CD4-positive, alpha-beta memory T cell (primary cell): ENCODE results near the gene CST4. TPM values are rescaled to one million over a fixed set of nuclear protein-coding genes. Genes with fewer than 3 reads are reported as not detected.
"Not testable (repeated sequence)": the region's sequence is repeated elsewhere in the genome, so short reads cannot be mapped to it uniquely, and the experiment has no call there.

Source experiments
- CTCF ChIA-PET: fragments of 350-600 bp; sonication (Branson Sonifier 250); formaldehyde crosslinking; loops from one replicate; lab custom pipeline; 2021; ENCODE audit warnings: inconsistent platforms; ENCODE audit not compliant: partially characterized antibody; lab: Charles Lee
- POLR2A ChIA-PET: fragments of 350-600 bp; sonication (Branson Sonifier 250); formaldehyde crosslinking; loops from one replicate; lab custom pipeline; 2021; ENCODE audit not compliant: partially characterized antibody; lab: Charles Lee
- DNase-seq, 5 donors: peaks; one replicate each; pipeline versions ENCODE4 v3.0.0 to v3.0.0-alpha.2; 2020 to 2022; ENCODE audit warnings: mixed read lengths in 1 of 5
- H3K27ac ChIP-seq: one replicate; pipeline ENCODE4 v1.7.0; 2013; ENCODE audit warnings: low read depth, low read length
- H3K27me3 ChIP-seq: 2 replicates; pipeline ENCODE4 v1.7.0; 2013; ENCODE audit warnings: mild to moderate bottlenecking, low read length, moderate library complexity; ENCODE audit not compliant: insufficient read depth
- H3K36me3 ChIP-seq: 2 replicates; pipeline ENCODE4 v1.7.0; 2013; ENCODE audit warnings: mild to moderate bottlenecking, low read length, moderate library complexity; ENCODE audit not compliant: insufficient read depth
- H3K4me1 ChIP-seq: 2 replicates; pipeline ENCODE4 v1.7.0; 2013; ENCODE audit warnings: mild to moderate bottlenecking, low read length, moderate library complexity; ENCODE audit not compliant: insufficient read depth
- H3K4me3 ChIP-seq, 2 donors: one replicate each; pipeline ENCODE4 v1.7.0; 2013; ENCODE audit warnings: low read length in 2 of 2, mild to moderate bottlenecking in 1 of 2
- H3K9me3 ChIP-seq, 2 donors: one replicate each; pipeline ENCODE4 v1.7.0; 2013; ENCODE audit warnings: low read length in 2 of 2, control low read depth in 1 of 2; ENCODE audit not compliant: control insufficient read depth in 1 of 2
- H3K27ac Mint-ChIP-seq, 7 donors: one replicate each; pipeline ENCODE4 v1.8.0; 2020 to 2021; ENCODE audit warnings: mixed read lengths in 7 of 7, mild to moderate bottlenecking in 6 of 7, inconsistent platforms in 3 of 7, moderate library complexity in 3 of 7
- H3K27me3 Mint-ChIP-seq, 2 donors: one replicate each; pipeline ENCODE4 v1.8.0; 2020 to 2021; ENCODE audit warnings: mixed read lengths in 2 of 2
- H3K36me3 Mint-ChIP-seq, 2 donors: one replicate each; pipeline ENCODE4 v1.8.0; 2020 to 2021; ENCODE audit warnings: mixed read lengths in 2 of 2, inconsistent platforms in 1 of 2, mild to moderate bottlenecking in 1 of 2
- H3K4me1 Mint-ChIP-seq, 4 donors: one replicate each; pipeline ENCODE4 v1.8.0; 2020 to 2021; ENCODE audit warnings: mixed read lengths in 4 of 4, mild to moderate bottlenecking in 1 of 4
- H3K4me3 Mint-ChIP-seq, 8 donors: one replicate each; pipeline ENCODE4 v1.8.0; 2020 to 2021; ENCODE audit warnings: mixed read lengths in 8 of 8, mild to moderate bottlenecking in 7 of 8, moderate library complexity in 6 of 8, inconsistent platforms in 3 of 8
- H3K9me3 Mint-ChIP-seq, 8 donors: one replicate each; pipeline ENCODE4 v1.8.0; 2020 to 2021; ENCODE audit warnings: mixed read lengths in 8 of 8, mild to moderate bottlenecking in 5 of 8, inconsistent platforms in 3 of 8, moderate library complexity in 1 of 8
- intact Hi-C: fragments of 100-400 bp; cut with micrococcal nuclease; formaldehyde crosslinking; loops from one replicate; pipeline ENCODE4 v1.15.1; 2023
- polyA plus RNA-seq, 2 donors: library from polyadenylated mRNA; unstranded; fragments of 300-500 nt; fragmentation: Illumina TruSeq; gene quantifications; one replicate each; pipeline ENCODE4 v1.2.3, GENCODE V29; 2021
- total RNA-seq, 2 experiments: library from RNA; stranded (reverse); gene quantifications; one replicate each; pipeline ENCODE4 v1.2.3, GENCODE V29; 2021

Gene CST4
- total and polyA plus RNA-seq, 4 experiments from 2014 or later = not detected

GRCh38 chr20:23722851-23723250 is 34.0 kb upstream of the CST4 start:
- H3K27me3 Mint-ChIP-seq, H3K27ac Mint-ChIP-seq, POLR2A ChIA-PET, H3K4me1 ChIP-seq, H3K9me3 ChIP-seq, H3K9me3 Mint-ChIP-seq, intact Hi-C loops, H3K4me3 Mint-ChIP-seq, H3K27ac ChIP-seq, H3K36me3 Mint-ChIP-seq, DNase-seq, H3K27me3 ChIP-seq, H3K36me3 ChIP-seq, H3K4me1 Mint-ChIP-seq, CTCF ChIA-PET, H3K4me3 ChIP-seq: not testable (repeated sequence)

DNA sequence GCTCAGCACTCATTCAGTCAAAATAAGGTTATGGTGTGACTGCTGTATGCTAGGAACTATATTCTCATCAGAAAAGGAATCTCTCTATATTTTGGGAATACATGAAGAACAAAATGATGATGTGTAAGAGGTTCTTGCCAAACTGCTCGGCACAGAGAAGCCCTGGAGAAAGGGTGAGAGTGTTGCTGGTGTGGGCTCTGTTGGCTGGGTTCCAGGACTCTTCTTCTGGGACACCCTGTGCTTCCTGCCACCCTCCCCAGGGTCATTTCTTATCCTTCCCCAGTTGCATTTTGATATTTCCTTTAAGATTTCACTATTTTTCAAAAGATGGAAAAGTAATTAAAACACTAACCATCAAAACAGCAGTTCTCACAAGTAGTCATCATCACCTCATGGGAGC is 33.1 kb upstream of the CST4 start:
- Histone ChIP-seq H3K27ac (no peak overlapping the region), H3K27me3 (no peaks in the 10 kb centered on the region), H3K36me3 (no peaks in the 10 kb centered on the region), H3K4me3 (no peak overlapping the region), H3K9me3 (no peaks in the 10 kb centered on the region), H3K4me1 (no peaks in the 10 kb centered on the region)
- H3K36me3 Mint-ChIP-seq = no peaks in the 10 kb centered on the region
- intact Hi-C loops = no loop called here
- no peaks in the 10 kb centered on the region for H3K4me1 Mint-ChIP-seq
- H3K4me3 Mint-ChIP-seq = no peak overlapping the region
- peaks cover 0 to 8% (median 1%) of the 10 kb centered on the region in 8 donors for H3K9me3 Mint-ChIP-seq
- H3K27ac Mint-ChIP-seq = no peak overlapping the region
- H3K27me3 Mint-ChIP-seq = peaks cover 0 to 4% of the 10 kb centered on the region in 2 donors
- no peak for DNase-seq
- CTCF ChIA-PET = no interaction called here
- POLR2A ChIA-PET = no interaction called here

DNA sequence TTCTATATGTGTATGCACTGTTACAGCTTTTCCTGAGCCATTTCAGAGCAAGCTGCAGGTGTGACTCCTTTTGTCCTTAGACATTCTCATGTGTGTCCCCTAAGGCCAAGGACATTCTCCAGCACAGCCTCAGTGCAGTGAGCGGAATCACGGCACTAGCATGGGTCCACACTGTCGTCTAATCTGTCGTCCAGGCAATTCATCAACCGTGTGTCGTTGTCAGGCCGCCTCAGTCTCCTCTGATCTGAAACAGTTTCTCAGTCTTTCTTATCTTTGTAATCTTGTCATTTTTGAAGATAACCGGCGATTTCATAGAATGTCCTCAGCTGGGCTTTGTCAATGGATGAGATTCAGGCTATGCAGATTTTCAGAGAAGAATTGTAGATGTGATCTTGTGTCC is 30.5 kb upstream of the CST4 start:
- H3K27me3 ChIP-seq, H3K9me3 ChIP-seq, H3K27ac Mint-ChIP-seq, H3K36me3 ChIP-seq, H3K4me3 ChIP-seq, H3K4me3 Mint-ChIP-seq, intact Hi-C loops, POLR2A ChIA-PET, H3K4me1 Mint-ChIP-seq, DNase-seq, H3K27ac ChIP-seq, H3K4me1 ChIP-seq, H3K36me3 Mint-ChIP-seq, CTCF ChIA-PET, H3K27me3 Mint-ChIP-seq: not testable (repeated sequence)
- H3K9me3 Mint-ChIP-seq = peaks cover 0 to 16% (median 3%) of the 10 kb centered on the region in 8 donors

DNA sequence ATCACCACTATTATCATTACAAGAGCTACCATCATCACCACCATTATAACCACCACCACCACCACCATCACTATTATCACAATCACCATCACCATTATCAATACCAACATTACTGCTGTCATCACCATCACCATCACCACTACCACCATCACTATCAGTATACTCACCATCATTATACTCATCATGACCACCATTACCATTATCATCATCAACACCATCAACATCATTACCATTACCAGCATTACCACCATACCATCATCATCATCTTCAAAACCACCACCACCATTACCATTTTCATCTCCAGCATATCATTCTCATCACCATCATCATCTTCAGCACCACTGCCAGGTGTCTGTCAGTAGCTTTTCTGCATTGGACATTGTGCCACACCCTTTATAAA is 22.9 kb upstream of the CST4 start:
- H3K4me1 ChIP-seq, H3K4me1 Mint-ChIP-seq, H3K4me3 Mint-ChIP-seq, H3K27ac ChIP-seq, H3K27ac Mint-ChIP-seq, H3K9me3 Mint-ChIP-seq, DNase-seq, H3K9me3 ChIP-seq, CTCF ChIA-PET, H3K4me3 ChIP-seq, H3K36me3 ChIP-seq, H3K27me3 ChIP-seq, POLR2A ChIA-PET, H3K36me3 Mint-ChIP-seq, intact Hi-C loops, H3K27me3 Mint-ChIP-seq: not testable (repeated sequence)

GRCh38 chr20:23710771-23711170 is 21.9 kb upstream of the CST4 start:
- Mint-ChIP-seq H3K9me3 (peaks cover 0 to 2% (median 0%) of the 10 kb centered on the region in 8 donors), H3K4me1 (no peaks in the 10 kb centered on the region), H3K4me3 (no peak overlapping the region), H3K27ac (no peak overlapping the region), H3K27me3 (peaks cover 1 to 2% of the 10 kb centered on the region in 2 donors), H3K36me3 (no peaks in the 10 kb centered on the region)
- no peaks in the 10 kb centered on the region for H3K27me3 ChIP-seq
- no peak for DNase-seq
- H3K4me1 ChIP-seq = no peaks in the 10 kb centered on the region
- CTCF ChIA-PET = no interaction called here
- H3K9me3 ChIP-seq = no peaks in the 10 kb centered on the region
- intact Hi-C loops = no loop called here
- POLR2A ChIA-PET = no interaction called here
- no peaks in the 10 kb centered on the region for H3K36me3 ChIP-seq
- H3K4me3 ChIP-seq = no peak overlapping the region
- H3K27ac ChIP-seq = no peak overlapping the region

- no peak for DNase-seq
- Histone ChIP-seq H3K36me3 (no peaks in the 10 kb centered on the region), H3K4me3 (no peak overlapping the region), H3K27ac (no peak overlapping the region), H3K27me3 (no peaks in the 10 kb centered on the region), H3K4me1 (no peaks in the 10 kb centered on the region), H3K9me3 (no peaks in the 10 kb centered on the region)
- Mint-ChIP-seq H3K4me1 (no peaks in the 10 kb centered on the region), H3K27ac (no peak overlapping the region), H3K4me3 (no peak overlapping the region), H3K36me3 (no peaks in the 10 kb centered on the region), H3K27me3 (peaks cover 3 to 4% of the 10 kb centered on the region in 2 donors), H3K9me3 (peaks cover 0 to 2% (median 0%) of the 10 kb centered on the region in 8 donors)
- ChIA-PET POLR2A (no interaction called here), CTCF (no interaction called here)
- intact Hi-C loops = no loop called here
Observed at GRCh38 chr20:23705895-23706294, 17.1 kb upstream of the CST4 start.

DNA sequence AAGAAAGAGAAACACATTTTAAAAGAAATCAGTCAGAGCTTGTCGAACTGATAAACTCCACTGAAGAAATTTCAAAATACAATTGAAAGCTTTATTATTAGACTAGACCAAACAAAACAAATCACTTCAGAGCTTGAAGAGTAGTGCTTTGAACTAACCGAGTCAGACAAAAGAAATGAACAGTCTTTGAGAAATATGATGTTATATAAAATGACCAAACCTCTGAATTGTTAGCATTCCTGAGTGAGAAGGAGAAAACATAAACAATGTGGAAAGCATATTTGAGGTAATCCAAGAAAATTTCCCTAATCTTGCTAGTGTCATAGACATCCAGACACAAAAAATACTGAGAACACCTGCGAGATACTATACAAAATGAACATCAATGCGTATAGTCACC is 13.2 kb upstream of the CST4 start:
- no peaks in the 10 kb centered on the region for H3K36me3 ChIP-seq
- peaks cover 0 to 2% (median 0%) of the 10 kb centered on the region in 8 donors for H3K9me3 Mint-ChIP-seq
- no peaks in the 10 kb centered on the region for H3K4me1 Mint-ChIP-seq
- H3K27ac ChIP-seq = no peak overlapping the region
- DNase-seq = no peak
- intact Hi-C loops = no loop called here
- H3K27me3 Mint-ChIP-seq = peaks cover 3 to 5% of the 10 kb centered on the region in 2 donors
- H3K36me3 Mint-ChIP-seq = no peaks in the 10 kb centered on the region
- ChIA-PET CTCF (interaction anchor here (0.8 kb wide), 1 partner anchor 10 kb away, joined by 3 read pairs; no protein-coding TSS in a partner anchor), POLR2A (no interaction called here)
- H3K27me3 ChIP-seq = no peaks in the 10 kb centered on the region
- no peaks in the 10 kb centered on the region for H3K4me1 ChIP-seq
- H3K4me3 ChIP-seq = no peak overlapping the region
- H3K27ac Mint-ChIP-seq = no peak overlapping the region
- no peak overlapping the region for H3K4me3 Mint-ChIP-seq
- no peaks in the 10 kb centered on the region for H3K9me3 ChIP-seq

DNA sequence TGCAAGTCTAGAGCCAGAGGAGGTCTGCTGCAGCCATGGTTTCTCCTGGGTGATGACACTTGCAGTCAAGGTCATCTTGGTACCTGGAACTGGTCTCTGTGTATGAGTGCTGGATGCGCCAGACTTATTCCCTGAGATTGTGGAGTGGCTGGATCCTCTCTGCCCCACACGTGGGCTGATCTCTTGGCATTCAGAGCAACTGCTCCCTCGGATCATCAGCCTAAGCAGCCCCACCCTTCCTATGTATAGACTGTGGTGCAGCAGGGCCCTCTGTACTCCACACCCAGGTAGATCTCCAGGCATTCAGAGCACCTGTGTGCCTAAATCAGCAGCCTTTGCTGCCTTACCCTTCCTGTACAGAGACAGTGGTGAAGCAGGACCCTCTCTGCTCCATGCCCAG is 12.1 kb upstream of the CST4 start:
- Histone ChIP-seq H3K36me3 (no peaks in the 10 kb centered on the region), H3K4me1 (no peaks in the 10 kb centered on the region), H3K9me3 (no peaks in the 10 kb centered on the region), H3K27ac (no peak overlapping the region), H3K4me3 (no peak overlapping the region), H3K27me3 (no peaks in the 10 kb centered on the region)
- ChIA-PET CTCF (no interaction called here), POLR2A (no interaction called here)
- Mint-ChIP-seq H3K36me3 (no peaks in the 10 kb centered on the region), H3K27ac (no peak overlapping the region), H3K27me3 (peaks cover 3% of the 10 kb centered on the region in 2 donors), H3K4me3 (no peak overlapping the region), H3K9me3 (peaks cover 0 to 2% (median 0%) of the 10 kb centered on the region in 8 donors), H3K4me1 (no peaks in the 10 kb centered on the region)
- no peak for DNase-seq
- intact Hi-C loops = no loop called here
